ENCODE results near the gene PLPP3.

GRCh38 chr1:56627019-56627635, 47.8 kb upstream of the PLPP3 start:
- TF ChIP-seq JUND (IDR thresholded peaks at IDR 0.05), result no peak
- TF ChIP-seq CTCF (IDR thresholded peaks at IDR 0.05), result no peak
- no peak for TF ChIP-seq FOXJ3 (CRISPR knock-in tag; IDR thresholded peaks at IDR 0.05)
- no peak for TF ChIP-seq MAX (IDR thresholded peaks at IDR 0.05; ENCODE audit: low read depth)
- no peak for TF ChIP-seq SIN3A (IDR thresholded peaks at IDR 0.05; ENCODE audit: borderline replicate concordance, low read depth, low read length)
- no peak for TF ChIP-seq ZBTB33 (IDR thresholded peaks at IDR 0.05; ENCODE audit: borderline replicate concordance, low read depth)

All from SK-N-SH (cell line).